Measurements from ENCODE around the gene DLGAP1.

GRCh38 chr18:3449512-3450011 is 1005.5 kb downstream of the DLGAP1 start:
- TF ChIP-seq CTCF (IDR thresholded peaks at IDR 0.05; ENCODE audit: control extremely low read depth in 1 of 3, insufficient read depth in 1 of 3, low read depth in 1 of 3, low read length in 3 of 3) (no peak), BACH1 (IDR thresholded peaks at IDR 0.05; ENCODE audit: low read length) (no peak), RFX5 (IDR thresholded peaks at IDR 0.05; ENCODE audit: borderline replicate concordance, low read depth, low read length) (no peak), NRF1 (IDR thresholded peaks at IDR 0.05; ENCODE audit: low read depth, low read length) (no peak), PHF8 (conservative IDR thresholded peaks at IDR 0.05; ENCODE audit: low read depth, low read length) (no peak), JUND (IDR thresholded peaks at IDR 0.05; ENCODE audit: low read length) (no peak), MAX (IDR thresholded peaks at IDR 0.05) (peak; percentile 27; the same call in 1 of the 2 replicates), ZNF274 (IDR thresholded peaks at IDR 0.05; ENCODE audit: borderline replicate concordance, extremely low read depth, low read length) (no peak), EZH2 (IDR thresholded peaks at IDR 0.05; ENCODE audit: low read depth, low read length, severe bottlenecking) (no peak), POLR2A (IDR thresholded peaks at IDR 0.05; ENCODE audit: control extremely low read depth in 1 of 2, low read depth in 2 of 2, low read length in 2 of 2) (peak in 1 of 2 experiments; percentile 15; a peak in 1 of 3 replicates), CHD2 (IDR thresholded peaks at IDR 0.05; ENCODE audit: low read length) (no peak), GABPA (IDR thresholded peaks at IDR 0.05; ENCODE audit: borderline replicate concordance, insufficient read depth, low read length) (0 out of 2 replicates have a peak, but pooled peaks have one; percentile 5)
